Lung microvascular endothelial cell (primary cell): ENCODE data around the gene ZNF519. TPM values are rescaled to one million over a fixed set of nuclear protein-coding genes. Genes with fewer than 3 reads are reported as not detected.
"Not testable (repeated sequence)": the region's sequence is repeated elsewhere in the genome, so short reads cannot be mapped to it uniquely, and the experiment has no call there.

ENCODE experiments used
- DNase-seq, 2 donors: peaks; one replicate each; pipeline versions ENCODE4 v3.0.0 to v3.0.0-alpha.2; 2010; ENCODE audit warnings: low read depth in 2 of 2
- total RNA-seq: library from RNA; depleted of rRNA; stranded (reverse); fragments of >200 nt; gene quantifications from 2 replicates; pipeline ENCODE4 v1.2.1, GENCODE V29; 2014

The ZNF519 gene
- 1.4 and 2.2 TPM in 2 replicates for total RNA-seq

DNA sequence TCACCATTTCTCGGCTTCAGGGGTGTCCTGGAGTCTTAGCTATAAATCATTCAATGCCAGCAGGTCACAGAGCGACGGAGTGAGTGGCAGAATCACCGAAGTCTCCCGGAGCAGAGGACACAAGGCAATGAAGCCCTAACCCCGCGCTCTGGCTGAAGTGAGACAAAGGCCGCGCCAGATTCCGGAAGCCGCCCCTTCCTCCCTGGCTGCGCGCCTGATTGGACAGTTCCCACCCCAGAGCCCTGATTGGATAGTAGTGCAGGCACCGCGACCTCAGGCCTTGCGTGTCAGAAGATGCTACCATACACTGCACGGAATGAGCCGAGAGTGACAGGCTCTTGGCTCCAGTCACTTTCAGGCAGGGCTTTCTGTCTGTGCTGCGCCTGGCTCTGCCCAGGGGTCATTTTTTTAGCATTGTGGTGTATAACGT lies at the start of gene ZNF519:
Gene ZNF519 (minus strand): TSS at position 165 of the 430 bp plus-strand sequence. CDS start 158 bp downstream, at position 7.
- peak; percentile 96 for DNase-seq

DNA sequence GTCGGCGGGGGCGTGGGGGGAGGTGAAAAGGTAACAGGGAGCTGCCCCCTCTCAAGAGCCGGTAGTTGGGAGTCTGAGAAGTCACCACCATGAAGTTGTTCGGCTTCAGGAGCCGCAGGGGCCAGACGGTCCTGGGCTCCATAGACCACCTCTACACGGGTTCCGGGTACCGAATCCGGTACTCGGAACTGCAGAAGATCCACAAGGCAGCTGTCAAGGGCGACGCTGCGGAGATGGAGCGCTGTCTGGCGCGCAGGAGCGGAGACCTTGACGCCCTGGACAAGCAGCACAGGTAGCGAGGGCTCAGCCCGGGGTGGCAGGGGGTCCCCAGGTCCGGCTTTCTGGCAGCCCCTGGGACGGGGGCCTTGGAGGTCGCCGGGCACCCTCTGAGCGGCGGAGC lies 47.1 kb upstream of the ZNF519 start:
- DNase-seq, result no peak

DNA sequence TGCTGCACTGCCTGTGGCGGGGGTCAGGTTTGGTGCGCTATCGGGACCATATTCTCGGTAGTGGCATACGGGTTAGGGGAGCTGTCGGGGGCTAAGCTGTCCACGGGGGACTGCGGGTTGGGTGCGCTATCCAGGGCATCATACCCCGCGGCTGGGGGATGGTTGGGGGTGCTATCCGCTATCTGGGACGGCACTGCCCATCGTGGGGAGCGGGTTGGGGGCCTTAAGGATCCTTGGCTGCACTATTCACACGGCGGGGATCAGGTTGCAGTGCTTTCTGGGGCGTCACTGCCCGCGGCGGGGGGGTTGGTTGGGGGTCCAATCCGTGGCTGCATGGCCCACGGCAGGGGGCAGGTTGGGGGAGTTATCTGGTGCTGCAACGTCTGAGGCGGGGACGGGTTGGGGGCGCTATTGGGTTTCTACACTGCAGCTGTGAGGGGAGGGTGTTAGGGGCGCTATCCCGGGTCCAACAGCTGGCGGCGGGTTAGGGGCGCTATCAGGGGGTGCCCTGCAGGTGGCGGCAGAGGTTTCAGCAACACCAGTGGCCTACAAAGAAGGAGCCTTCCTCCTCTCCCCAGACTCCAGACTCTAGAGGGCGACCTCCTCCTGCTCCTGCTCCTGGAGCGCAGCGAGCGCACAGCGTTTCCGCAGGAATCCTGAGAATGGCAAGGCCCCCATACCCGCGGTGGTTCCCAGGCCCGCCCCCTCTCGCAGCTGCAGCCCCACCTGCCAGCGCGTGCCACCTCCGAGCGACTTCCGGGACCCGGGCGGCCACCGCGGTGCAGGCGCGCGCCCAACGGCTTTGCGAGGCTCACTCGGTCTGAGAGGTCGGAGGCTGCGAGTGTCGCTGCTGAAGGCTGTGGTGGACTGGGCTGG lies 46.3 kb upstream of the ZNF519 start:
- peak; percentile 19 to 22 for DNase-seq

DNA sequence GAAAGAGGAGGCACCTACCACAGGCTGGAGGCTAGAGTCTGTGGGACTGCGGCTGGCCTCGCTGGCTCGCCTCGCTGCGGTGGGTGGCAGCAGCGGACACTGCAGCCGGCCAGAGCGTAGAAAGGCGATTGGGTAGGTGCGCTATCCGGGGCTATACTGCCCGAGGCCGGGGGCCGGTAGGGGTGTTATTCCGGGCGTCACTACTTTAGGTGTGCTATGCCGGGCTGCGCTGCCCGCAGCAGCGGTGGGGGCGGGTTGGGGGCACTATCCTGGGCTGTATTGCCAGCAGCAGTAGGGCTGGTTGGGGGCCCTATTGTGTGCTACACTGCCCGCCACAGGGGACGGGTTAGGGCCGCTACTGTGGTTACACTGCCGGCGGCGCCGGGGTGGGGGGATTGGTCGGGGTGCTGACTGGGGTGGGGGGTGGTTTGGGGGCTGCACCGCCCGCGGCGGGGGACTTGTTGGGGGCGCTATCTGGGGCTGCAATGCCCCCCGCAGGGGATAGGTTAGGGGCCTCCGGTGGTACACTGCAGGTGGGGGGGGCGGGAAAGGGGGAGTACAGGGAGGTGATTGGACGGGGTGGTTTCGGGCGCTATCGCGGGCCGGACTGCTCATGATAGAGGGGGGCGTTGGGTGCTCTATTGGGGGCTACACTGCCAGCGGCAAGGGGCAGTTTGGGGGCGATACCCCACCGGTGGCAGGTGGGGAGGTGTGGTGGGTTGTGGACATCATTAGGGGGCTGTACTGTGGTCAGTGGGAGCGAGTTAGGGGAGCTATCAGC lies 45.5 kb upstream of the ZNF519 start:
- DNase-seq, result not testable (repeated sequence)

DNA sequence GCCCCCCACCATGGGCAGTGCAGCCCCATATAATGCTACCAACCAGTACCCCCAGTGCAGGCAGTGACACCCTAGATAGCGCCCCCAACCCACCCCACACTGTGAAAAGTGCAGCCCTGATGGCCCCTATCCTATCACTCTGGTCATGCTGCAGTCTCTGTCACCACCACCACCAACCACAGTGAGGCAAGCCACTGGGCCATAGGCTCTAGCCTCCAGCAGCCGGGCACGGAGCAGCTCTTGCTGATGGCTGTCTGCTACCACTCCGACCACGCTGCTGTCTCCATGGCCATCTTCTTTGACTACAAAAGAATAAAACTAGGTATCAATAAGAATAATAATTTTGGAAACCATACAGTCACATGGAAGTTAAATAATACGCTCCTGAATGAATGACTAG lies 43.2 kb upstream of the ZNF519 start:
- DNase-seq, result not testable (repeated sequence)

DNA sequence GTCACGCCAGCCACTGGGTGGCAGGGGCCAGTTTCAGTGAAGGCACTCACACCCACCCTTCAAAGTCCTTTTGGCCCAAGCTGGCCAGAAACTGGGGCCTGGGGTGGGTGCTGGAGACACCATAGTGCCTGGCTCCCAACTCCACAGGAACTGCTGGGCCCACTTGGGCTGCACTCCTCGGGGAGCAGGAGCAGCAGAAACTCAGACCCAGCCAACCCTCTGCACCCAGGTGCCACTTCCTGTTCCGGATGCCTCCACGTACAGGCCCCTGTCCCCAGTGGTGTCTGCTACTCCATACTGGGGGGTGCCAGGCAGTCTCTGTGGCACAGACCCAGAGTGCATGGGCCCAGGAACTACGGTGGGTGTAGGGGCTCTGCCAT lies 42.5 kb upstream of the ZNF519 start:
- DNase-seq, result no peak

DNA sequence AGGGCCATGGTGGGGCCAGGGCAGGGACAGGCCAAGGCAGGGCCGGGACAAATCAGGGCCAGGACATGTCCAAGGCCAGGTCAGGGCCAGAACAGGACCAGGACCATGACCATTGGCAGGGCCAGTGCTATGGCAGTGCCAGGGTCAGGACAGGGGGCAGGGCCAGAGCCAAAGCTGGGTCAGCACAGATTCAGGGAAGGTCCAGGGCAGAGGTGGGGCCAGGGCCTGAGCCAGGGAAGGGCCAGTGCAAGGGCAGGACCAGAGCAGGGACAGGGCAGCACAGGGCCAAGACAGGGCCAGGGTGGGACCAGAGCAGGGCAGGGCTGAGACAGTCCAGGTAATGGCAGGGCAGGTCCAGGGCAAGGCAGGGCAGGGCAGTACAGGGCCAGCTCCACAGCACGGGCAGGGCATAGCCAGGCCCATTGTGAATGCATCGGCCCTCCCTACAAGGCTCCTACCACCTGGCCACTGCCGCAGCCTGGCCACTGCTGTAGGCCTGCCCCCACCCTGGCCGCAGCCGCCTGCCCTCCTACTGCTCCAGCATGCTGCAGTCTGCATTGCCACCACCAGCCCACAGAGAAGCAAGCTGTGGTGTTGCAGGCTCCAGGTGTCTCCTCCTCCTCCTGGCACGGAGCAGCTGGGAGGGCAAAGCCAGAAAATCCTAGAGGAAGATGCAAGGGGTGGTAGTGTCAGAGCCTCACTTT lies 41.9 kb upstream of the ZNF519 start:
- not testable (repeated sequence) for DNase-seq

DNA sequence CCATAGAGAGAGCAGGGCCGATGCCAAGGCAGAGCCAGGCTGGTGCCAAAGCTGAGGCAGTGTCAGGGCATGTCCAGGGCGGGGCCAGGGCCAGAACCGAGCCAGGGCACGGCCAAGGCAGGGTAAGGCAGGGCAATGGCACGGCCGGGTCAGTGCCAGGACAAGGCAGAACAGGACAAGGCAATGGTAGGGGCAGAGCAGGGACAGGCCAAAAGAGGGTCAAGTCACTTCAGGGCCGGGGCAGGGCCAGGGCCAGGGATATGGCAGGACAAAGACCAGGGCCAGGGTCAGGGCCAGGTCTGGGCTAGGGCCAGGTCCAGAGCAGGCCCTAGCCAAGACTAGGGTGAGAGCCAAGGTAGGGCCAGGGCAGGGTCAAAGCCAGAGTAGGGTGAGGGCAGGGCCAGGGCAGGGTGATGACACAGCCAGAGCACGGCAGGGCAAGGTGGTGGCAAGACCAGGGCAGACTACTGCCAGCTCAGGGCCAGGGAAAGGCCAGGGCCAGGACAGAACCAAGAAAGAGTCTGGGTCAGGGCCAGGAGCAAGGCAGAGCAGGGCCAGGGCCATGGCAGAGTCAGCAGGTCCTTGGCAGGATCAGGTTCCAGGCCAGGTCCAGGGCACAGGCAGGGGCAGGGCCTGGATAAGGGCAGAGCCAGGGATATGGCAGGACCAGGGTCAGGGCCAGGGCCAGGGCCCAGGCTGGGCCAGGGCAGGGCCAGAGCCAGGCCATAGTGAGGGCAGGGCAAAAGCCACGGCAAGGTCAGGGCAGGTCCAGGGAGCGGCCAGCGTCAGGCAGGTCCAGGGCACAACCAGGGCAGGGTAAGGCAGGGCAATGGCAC lies 41.1 kb upstream of the ZNF519 start:
- not testable (repeated sequence) for DNase-seq

DNA sequence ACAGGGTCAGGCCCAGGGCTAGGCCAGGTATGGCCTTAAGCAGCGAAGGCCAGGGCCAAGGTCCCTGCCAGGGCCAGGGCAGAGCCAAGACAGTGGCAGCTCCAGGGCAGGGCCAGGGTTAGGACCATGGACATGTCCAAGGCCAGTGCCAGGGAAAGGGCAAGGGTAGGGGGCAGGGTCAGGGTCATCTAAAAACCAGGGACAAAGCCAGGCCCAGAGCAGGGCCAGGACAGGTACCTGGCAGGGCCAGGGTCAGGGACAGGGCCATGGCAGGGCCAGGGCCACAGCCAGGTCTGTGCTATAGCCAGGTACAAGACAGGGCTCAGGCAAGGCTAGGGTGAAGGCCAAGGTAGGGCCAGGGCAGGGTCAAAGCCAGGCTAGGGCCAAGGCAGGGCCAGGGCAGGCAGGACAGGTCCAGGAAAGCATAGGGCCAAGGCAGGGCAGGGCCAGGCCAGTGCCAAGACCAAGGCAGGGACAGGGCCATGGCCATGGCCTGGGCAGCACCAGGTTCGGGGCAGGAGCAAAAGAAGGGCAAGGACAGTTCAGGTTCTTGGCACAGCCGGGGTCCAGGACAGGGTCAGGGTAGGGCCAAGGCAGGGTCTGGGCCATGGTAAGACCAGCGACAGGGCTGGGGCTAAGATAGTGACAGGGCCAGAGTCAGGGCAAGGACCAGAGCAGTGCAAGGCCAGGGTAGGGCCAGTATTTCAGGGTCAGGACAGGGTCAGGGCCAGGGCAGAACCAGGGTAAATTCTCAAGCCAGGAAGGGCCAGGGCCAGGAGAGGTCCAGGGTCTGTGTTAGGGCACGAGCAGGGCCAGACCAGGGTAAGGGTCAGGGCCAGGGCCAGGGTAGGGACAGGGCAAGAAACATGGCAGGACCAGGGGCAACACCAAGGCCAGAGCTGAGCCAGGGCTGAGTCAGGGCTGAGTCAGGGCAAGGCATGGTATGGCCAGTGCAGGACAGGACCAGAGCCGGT lies 40.2 kb upstream of the ZNF519 start:
- not testable (repeated sequence) for DNase-seq

DNA sequence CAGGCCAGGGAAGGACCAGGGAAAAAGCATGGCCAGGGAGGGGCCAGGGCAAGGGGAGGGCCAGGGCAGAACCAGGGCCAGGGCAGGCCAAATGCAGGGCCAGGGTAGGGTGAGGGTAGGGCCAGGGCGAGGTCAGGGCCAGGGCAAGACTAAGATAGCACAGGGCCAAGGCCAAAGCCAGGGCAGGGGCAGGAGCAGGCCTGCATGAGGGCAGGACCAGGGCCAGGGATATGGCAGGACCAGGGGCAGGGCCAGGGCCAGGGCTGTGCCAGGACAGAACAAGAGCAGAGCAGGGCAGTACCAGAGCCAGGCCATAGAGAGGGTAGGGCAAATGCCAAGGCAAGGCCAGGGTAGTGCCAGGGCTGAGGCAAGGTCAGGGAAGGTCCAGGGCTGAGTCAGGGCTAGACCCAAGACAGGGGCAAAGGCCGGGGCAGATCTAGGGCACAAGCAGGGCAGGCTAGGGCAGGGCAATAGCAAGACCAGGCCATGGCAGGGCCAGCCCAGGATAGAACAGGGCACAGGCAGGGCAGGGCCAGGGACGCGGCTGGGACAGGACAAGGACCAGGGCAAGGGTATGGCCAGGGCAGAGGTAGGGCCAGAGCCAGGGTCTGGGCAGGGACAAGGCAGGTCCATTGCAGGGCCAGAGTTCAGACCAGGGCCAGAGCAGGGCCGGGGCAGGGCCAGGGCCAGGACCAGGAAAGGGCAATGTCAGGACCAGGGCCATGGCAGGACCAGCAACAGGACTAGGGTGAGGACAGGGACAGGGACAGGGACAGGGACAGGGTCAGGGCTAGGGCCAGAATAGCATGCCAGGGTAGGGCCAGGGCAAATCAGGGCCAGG lies 39.3 kb upstream of the ZNF519 start:
- not testable (repeated sequence) for DNase-seq

DNA sequence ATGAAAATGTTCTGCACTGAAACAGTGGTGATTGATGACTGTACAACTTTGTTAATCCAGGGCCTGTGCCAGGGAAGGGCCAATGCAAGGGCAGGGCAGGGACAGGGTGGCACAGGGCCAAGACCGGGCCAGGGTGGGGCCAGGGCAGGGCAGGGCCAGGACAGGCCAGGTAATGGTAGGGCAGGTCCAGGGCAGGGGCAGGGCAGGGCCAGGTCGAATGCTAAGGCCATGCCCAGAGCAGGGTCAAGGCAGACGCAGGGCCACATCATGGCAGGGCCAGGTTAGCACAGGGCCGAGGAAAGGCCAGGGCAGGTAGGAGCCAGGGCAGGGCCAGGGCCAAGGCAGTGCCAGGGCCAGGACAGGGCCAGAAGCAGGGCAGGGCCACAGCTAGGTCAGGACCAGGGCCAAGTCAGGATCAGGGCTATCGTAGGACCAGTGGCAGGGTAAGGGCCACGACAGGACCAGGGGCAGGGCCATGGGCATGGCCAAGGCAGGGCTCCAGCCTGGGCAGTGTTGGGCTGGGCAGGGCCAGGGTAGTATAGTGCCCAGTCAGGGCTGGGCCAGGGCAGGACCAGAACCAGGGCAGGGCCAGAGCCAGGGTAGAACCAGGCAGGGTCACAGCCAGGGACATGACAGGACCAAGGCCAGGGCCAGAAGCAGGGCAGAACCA lies 38.3 kb upstream of the ZNF519 start:
- not testable (repeated sequence) for DNase-seq

DNA sequence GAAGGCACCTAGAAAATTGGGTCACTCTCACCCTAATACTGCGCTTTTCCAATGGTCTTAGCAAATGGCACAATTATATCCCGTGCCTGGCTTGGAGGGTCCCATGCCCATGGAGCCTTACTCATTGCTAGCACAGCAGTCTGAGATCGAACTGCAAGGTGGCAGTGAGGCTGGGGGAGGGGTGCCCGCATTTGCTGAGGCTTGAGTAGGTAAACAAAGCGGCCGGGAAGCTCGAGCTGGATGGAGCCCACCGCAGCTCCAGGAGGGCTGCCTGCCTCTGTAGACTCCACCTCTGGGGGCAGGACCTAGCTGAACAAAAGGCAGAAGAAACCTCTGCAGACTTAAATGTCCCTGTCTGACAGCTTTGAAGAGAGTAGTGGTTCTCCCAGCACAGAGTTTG lies 30.7 kb upstream of the ZNF519 start:
- DNase-seq, result not testable (repeated sequence)

DNA sequence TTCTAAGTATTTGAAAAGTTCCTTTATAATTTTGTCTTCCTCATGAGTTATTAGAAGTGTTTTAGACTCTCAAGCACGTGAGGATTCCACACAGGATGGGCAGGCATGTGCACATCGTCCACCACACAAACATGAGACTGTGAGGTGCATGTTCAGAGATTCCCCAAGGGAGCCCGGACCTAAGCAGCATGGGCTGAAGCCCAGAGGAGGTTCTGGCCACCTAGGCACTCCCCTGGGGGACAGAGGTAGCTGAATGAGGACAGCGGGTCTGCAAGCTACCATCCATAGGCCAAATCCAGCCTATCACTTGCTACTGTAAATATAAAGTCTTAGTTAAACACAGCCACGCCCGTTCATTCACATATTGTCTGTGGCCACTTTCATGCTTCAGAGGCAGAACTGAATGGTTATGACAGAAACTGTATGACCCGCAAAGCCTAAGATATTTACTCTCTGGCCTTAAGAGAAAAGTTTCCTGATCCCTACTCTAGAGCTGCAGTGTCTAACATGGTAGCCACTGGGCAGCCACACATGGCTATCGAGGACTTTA lies 19.4 kb upstream of the ZNF519 start:
- not testable (repeated sequence) for DNase-seq

DNA sequence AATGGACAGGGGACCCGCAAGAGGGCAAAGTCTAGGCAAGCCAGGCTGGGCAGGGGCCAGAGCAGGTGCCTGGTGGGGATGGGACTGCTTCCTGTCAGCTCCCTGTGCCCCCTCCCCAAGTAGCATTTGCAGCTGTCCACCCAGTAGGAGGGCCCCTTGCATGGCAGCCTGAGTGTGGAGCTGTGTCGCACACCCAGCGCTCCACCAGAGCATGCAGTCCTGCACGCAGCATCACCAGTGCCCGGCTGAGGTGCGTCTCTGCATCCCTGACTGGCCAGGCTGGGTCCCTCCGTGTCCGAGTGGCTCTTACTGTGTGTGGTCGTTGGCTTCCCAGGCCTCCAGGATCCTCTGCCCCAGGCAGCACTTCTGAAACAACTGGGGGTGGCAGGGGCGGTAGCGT lies 18.5 kb upstream of the ZNF519 start:
- DNase-seq, result not testable (repeated sequence)

DNA sequence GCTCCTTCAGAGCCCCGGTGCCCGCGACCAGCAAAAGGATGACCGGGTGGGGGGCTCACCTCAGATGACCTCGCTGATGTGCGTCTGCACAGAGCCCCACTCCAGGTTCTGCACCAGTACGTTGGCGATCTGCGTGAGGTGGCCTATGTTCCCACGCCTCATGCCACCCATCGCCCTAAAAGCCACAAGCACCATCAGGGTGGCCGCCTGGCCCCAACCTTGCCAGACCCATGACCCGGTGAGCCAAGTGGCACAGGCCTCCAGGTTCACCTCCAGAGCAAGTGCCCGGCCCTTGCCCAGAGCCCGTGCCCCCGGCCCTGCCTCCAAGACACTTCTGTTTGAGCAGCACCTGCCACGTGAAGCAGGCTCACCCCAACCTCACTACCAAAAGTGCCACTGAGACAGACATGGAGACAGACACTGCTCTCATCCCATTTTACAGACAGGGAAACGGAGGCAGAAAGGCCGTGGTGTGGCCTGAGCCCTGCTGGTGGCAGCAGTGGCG lies 17.7 kb upstream of the ZNF519 start:
- not testable (repeated sequence) for DNase-seq

DNA sequence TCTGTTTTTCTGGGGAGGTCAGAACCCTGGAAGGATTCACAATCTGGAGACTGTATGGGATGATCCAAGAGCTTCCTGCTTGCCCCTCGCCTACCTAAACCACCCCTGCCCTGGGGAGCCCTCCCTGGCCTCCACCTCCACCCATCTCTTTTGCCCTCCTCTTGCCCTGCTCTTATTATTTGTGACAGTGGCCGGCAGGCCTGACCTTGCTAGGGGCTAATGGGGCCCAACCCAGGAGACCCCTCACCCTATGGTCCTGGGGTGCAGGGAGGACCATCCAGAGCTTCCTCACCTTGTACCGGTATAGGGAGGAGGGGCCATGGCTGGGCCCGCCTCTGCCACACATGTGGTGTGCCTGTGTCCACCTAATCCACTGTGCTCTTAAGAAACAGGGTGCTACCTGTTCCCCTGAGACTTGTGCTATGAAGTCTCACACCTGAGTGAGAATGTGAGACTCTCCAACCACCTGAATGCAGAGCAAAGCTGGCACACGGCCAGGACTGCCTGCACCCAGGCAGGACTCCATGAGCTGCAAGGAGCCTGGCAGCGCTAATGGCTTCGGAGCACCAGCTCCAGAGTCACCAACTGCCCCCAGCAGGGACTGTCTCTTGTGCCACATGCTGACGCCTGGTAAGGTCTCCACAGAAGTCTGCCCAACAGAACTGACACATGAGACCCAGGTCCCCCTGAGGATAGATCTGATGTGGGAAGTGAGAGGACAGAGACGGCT lies 17.1 kb upstream of the ZNF519 start:
- not testable (repeated sequence) for DNase-seq
